NT2/D1 (cell line): ENCODE measurements around the gene GASK1A.

Experiments
- SUZ12 ChIP-seq: IDR thresholded peaks from 2 replicates; pipeline ENCODE4 v1.6.1; 2011; ENCODE audit not compliant: insufficient read length, insufficient read depth; ENCODE audit errors: extremely low read depth
- YY1 ChIP-seq: IDR thresholded peaks from 2 replicates; pipeline ENCODE4 v1.6.1; 2011; ENCODE audit not compliant: insufficient read length, insufficient read depth
- ZNF274 ChIP-seq: IDR thresholded peaks from 2 replicates; pipeline ENCODE4 v1.6.1; 2011; ENCODE audit warnings: mild to moderate bottlenecking, low read depth, low read length

GRCh38 chr3:43077261-43077660 lies 98.2 kb downstream of the GASK1A start:
- no peak for TF ChIP-seq ZNF274
- TF ChIP-seq YY1: no peak
- no peak for TF ChIP-seq SUZ12
